ENCODE data around the gene RASSF8. TPM values are rescaled to one million over a fixed set of nuclear protein-coding genes. Genes with fewer than 3 reads are reported as not detected.

The RASSF8 gene
- total and polyA plus RNA-seq, 9 of the 15 experiments (the other 6 are each of a cell fraction or from before 2014, with no cell fraction given): 0.01 to 0.36 (median 0.12) TPM; not detected in 1

- Histone ChIP-seq H3K4me2 (ENCODE audit: insufficient read depth, low read length) (no peak overlapping the region), H3K4me3 (no peak overlapping the region), H4K20me1 (replicated peaks; ENCODE audit: control insufficient read depth, insufficient read depth, low read length) (no peaks in the 10 kb centered on the region), H3K9ac (ENCODE audit: insufficient read depth in 1 of 2, low read depth in 2 of 2, low read length in 2 of 2) (no peak overlapping the region), H3K79me2 (ENCODE audit: control insufficient read depth, insufficient read depth, low read length) (no peaks in the 10 kb centered on the region), H2AFZ (ENCODE audit: low read depth, low read length) (no peak overlapping the region), H3K27me3 (ENCODE audit: control insufficient read depth in 2 of 2, insufficient read depth in 2 of 2, low read length in 2 of 2) (peaks cover 0 to 3% of the 10 kb centered on the region in 2 experiments; a peak in 1 of 5 replicates), H3K27ac (ENCODE audit: extremely low read depth, low read depth, low read length) (no peak overlapping the region), H3K36me3 (ENCODE audit: control insufficient read depth, insufficient read depth, low read length) (no peaks in the 10 kb centered on the region), H3K4me1 (replicated peaks in 1 of 2; ENCODE audit: control insufficient read depth in 2 of 2, insufficient read depth in 2 of 2, low read length in 2 of 2) (no peaks in the 10 kb centered on the region), H3K9me1 (ENCODE audit: control insufficient read depth, insufficient read depth, low read length) (no peaks in the 10 kb centered on the region), H3K9me3 (replicated peaks; ENCODE audit: control insufficient read depth, insufficient read depth, low read depth, low read length) (no peaks in the 10 kb centered on the region)
- intact Hi-C loops (cut with micrococcal nuclease) (no loop called here), in situ Hi-C loops (cut with MboI) (no loop called here)
- ATAC-seq (no peak), DNase-seq (ENCODE audit: extremely low read depth in 1 of 4, low spot score in 3 of 4) (no peak), FAIRE-seq (no peak)
- no TSS peak for BruUV-seq (replicated peaks)
- no peak for TF ChIP-seq JUNB (CRISPR knock-in tag; conservative IDR thresholded peaks at IDR 0.05)
- TF ChIP-seq ETV1 (tag; conservative IDR thresholded peaks at IDR 0.05; ENCODE audit: low read depth): no peak
- no peak for TF ChIP-seq NFYB (IDR thresholded peaks at IDR 0.05; ENCODE audit: extremely low read depth, insufficient read length)
- no peak for TF ChIP-seq ZNF57 (CRISPR knock-in tag; IDR thresholded peaks at IDR 0.05)
- TF ChIP-seq THAP7 (CRISPR knock-in tag; IDR thresholded peaks at IDR 0.05): no peak
- TF ChIP-seq DEAF1 (CRISPR knock-in tag; IDR thresholded peaks at IDR 0.05): no peak
- TF ChIP-seq TCF15 (CRISPR knock-in tag; IDR thresholded peaks at IDR 0.05): no peak
- no peak for TF ChIP-seq TEAD1 (CRISPR knock-in tag; IDR thresholded peaks at IDR 0.05)
- no peak for TF ChIP-seq CHCHD3 (CRISPR knock-in tag; IDR thresholded peaks at IDR 0.05)
- no peak for TF ChIP-seq PCBP1 (IDR thresholded peaks at IDR 0.05; ENCODE audit: low read depth, low read length, poor library complexity, severe bottlenecking)
- no peak for TF ChIP-seq RNF2 (IDR thresholded peaks at IDR 0.05)
- no peak for TF ChIP-seq SIN3A (IDR thresholded peaks at IDR 0.05; ENCODE audit: borderline replicate concordance in 2 of 2, control insufficient read depth in 1 of 2, low read depth in 2 of 2, low read length in 2 of 2)
- no peak for TF ChIP-seq MAFF (IDR thresholded peaks at IDR 0.05; ENCODE audit: low read length)
- TF ChIP-seq HCFC1 (IDR thresholded peaks at IDR 0.05; ENCODE audit: low read depth, low read length): no peak
- no peak for TF ChIP-seq FOXP1 (CRISPR knock-in tag; IDR thresholded peaks at IDR 0.05)
- POLR2A ChIA-PET: no interaction called here
- CTCF ChIA-PET (ENCODE audit: low intra/inter-chr PET ratio): no interaction called here
- 10% methylated on average over 1 of the region's 1 CpG for WGBS (ENCODE audit: insufficient coverage, low coverage, missing lambda C conversion rate)
Observed at GRCh38 chr12:26046906-26047305, 88.4 kb downstream of the RASSF8 start.
